ENCODE data around the gene SLC44A1.
"Not testable (repeated sequence)": the region's sequence is repeated elsewhere in the genome, so short reads cannot be mapped to it uniquely, and the experiment has no call there.

DNA sequence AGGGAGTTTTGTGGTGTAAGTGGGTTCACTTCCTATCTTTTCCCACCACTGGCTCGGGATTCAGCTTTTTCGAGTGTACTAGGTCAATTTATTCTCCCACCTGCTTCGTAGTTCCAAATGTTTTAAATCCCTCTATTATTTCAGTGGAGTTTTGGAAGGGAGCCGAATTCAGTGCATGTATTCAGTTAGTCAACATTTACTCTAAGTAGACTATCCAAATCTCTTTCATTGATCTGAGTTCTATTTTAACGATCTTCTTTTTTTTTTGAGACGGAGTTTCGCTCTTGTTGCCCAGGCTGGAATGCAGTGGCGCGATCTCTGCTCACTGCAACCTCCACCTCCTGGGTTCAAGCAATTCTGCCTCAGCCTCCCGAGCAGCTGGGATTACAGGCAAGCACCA, 23.8 kb downstream of the SLC44A1 start:
- TF ChIP-seq, protein P1, sequence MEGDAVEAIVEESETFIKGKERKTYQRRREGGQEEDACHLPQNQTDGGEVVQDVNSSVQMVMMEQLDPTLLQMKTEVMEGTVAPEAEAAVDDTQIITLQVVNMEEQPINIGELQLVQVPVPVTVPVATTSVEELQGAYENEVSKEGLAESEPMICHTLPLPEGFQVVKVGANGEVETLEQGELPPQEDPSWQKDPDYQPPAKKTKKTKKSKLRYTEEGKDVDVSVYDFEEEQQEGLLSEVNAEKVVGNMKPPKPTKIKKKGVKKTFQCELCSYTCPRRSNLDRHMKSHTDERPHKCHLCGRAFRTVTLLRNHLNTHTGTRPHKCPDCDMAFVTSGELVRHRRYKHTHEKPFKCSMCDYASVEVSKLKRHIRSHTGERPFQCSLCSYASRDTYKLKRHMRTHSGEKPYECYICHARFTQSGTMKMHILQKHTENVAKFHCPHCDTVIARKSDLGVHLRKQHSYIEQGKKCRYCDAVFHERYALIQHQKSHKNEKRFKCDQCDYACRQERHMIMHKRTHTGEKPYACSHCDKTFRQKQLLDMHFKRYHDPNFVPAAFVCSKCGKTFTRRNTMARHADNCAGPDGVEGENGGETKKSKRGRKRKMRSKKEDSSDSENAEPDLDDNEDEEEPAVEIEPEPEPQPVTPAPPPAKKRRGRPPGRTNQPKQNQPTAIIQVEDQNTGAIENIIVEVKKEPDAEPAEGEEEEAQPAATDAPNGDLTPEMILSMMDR (IDR thresholded peaks at IDR 0.05) = not testable (repeated sequence)
- not testable (repeated sequence) for TF ChIP-seq POLR2A, POLR2AphosphoS5 (IDR thresholded peaks at IDR 0.05)
